GM12878 (cell line): ENCODE results near the gene FNDC3A. TPM values are rescaled to one million over a fixed set of nuclear protein-coding genes. Genes with fewer than 3 reads are reported as not detected.

Source experiments
- ATAC-seq: fragments of 200-7000 bp; cut with Tn5 transposase; 3 replicates; pipeline ENCODE4 v1.9.1; 2020; ENCODE audit warnings: mild to moderate bottlenecking, moderate library complexity
- BruUV-seq: library from RNA; stranded (reverse); fragments of 400-500 nt; replicated peaks from 2 replicates; lab custom pipeline; 2021; lab: Mats Ljungman, UMichigan
- CTCF ChIA-PET: fragments of 300-600 bp; sonication (Branson Sonifier 250); formaldehyde crosslinking; extraction: SDS; loops from one replicate; lab custom pipeline; 2021; ENCODE audit warnings: inconsistent platforms; lab: Yijun Ruan, JAX
- POLR2A ChIA-PET: fragments of 350-600 bp; formaldehyde crosslinking; extraction: SDS; loops from one replicate; lab custom pipeline; 2021; ENCODE audit warnings: inconsistent platforms; lab: Charles Lee
- RAD21 ChIA-PET: fragments of 300-600 bp; sonication (Branson Sonifier 250); formaldehyde crosslinking; loops from one replicate; lab custom pipeline; 2023; ENCODE audit warnings: antibody characterized with exemption; ENCODE audit not compliant: unreplicated experiment; lab: Charles Lee
- SMC1A ChIA-PET: fragments of 300-600 bp; sonication (Branson Sonifier 250); formaldehyde crosslinking; loops from one replicate; lab custom pipeline; 2023; ENCODE audit not compliant: unreplicated experiment, uncharacterized antibody; lab: Charles Lee
- DNase-seq: peaks from one replicate; pipeline ENCODE4 v3.0.0-alpha.2; 2011; ENCODE audit warnings: low read depth, low spot score
- FAIRE-seq: peaks from 3 replicates; lab custom pipeline; 2011; peaks lifted over from hg19 to GRCh38; lab: Jason Lieb, UNC
- H2AFZ ChIP-seq: 2 replicates; pipeline ENCODE4 v1.6.0; 2011; ENCODE audit warnings: low read depth, low read length, control low read depth; ENCODE audit not compliant: control insufficient read depth
- H3K27ac ChIP-seq: 2 replicates; pipeline ENCODE4 v1.5.1; 2011; ENCODE audit warnings: control low read depth; ENCODE audit not compliant: control insufficient read depth, insufficient read depth
- H3K27me3 ChIP-seq, 2 experiments: replicated peaks in 1 of 2; 2 replicates each; pipeline versions ENCODE4 v1.6.0 to v1.6.1; 2011; ENCODE audit warnings: low read length in 1 of 2; ENCODE audit not compliant: control insufficient read depth in 2 of 2, insufficient read depth in 2 of 2
- H3K36me3 ChIP-seq, 2 experiments: 2 replicates each; pipeline ENCODE4 v1.5.1; 2011; ENCODE audit warnings: low read length in 1 of 2; ENCODE audit not compliant: control insufficient read depth in 2 of 2, insufficient read depth in 2 of 2
- H3K4me1 ChIP-seq: 2 replicates; pipeline ENCODE4 v1.6.1; 2011; ENCODE audit warnings: mild to moderate bottlenecking, low read length, moderate library complexity, mixed read lengths; ENCODE audit not compliant: control insufficient read depth, insufficient read depth
- H3K4me2 ChIP-seq: 2 replicates; pipeline ENCODE4 v1.6.0; 2011; ENCODE audit warnings: control low read depth; ENCODE audit not compliant: control insufficient read depth, insufficient read depth
- H3K4me3 ChIP-seq: fragments of 200-600 bp; sonication (generic); 2 replicates; pipeline ENCODE4 v1.5.1; 2016
- H3K79me2 ChIP-seq: 2 replicates; pipeline ENCODE4 v1.6.0; 2011; ENCODE audit warnings: low read length; ENCODE audit not compliant: control insufficient read depth, insufficient read depth
- H3K9ac ChIP-seq: 2 replicates; pipeline ENCODE4 v1.8.0; 2011; ENCODE audit warnings: low read length, control low read depth, mixed read lengths; ENCODE audit not compliant: control insufficient read depth, insufficient read depth
- H3K9me3 ChIP-seq: replicated peaks from 3 replicates; pipeline ENCODE4 v1.5.1; 2011; ENCODE audit warnings: mild to moderate bottlenecking, low read length; ENCODE audit not compliant: control insufficient read depth, insufficient read depth
- H4K20me1 ChIP-seq: 2 replicates; pipeline ENCODE4 v1.6.0; 2011; ENCODE audit not compliant: control insufficient read depth, insufficient read depth
- NBN ChIP-seq: fragments of 450-650 bp; IDR thresholded peaks from 2 replicates; pipeline ENCODE4 v1.6.1; 2016
- POLR2A ChIP-seq: IDR thresholded peaks from 2 replicates; pipeline ENCODE4 v1.6.1; 2011; ENCODE audit warnings: low read depth, mild to moderate bottlenecking, low read length
- POLR2AphosphoS5 ChIP-seq: IDR thresholded peaks from 2 replicates; pipeline ENCODE4 v1.6.1; 2011; ENCODE audit warnings: mild to moderate bottlenecking, low read length, inconsistent platforms
- RB1 ChIP-seq: fragments of 450-650 bp; formaldehyde crosslinking; IDR thresholded peaks from 2 replicates; pipeline ENCODE4 v1.6.1; 2017; ENCODE audit warnings: mild to moderate bottlenecking, borderline replicate concordance
- RCOR1 ChIP-seq: conservative IDR thresholded peaks from 2 replicates; pipeline ENCODE4 v1.6.1; 2012; ENCODE audit warnings: low read depth, low read length, improper control_type of control experiment
- SMAD5 ChIP-seq: IDR thresholded peaks from 2 replicates; pipeline ENCODE4 v1.6.1; 2016; ENCODE audit warnings: antibody characterized with exemption, low read depth
- SUPT20H ChIP-seq: IDR thresholded peaks from 2 replicates; pipeline ENCODE4 v1.6.1; 2011; ENCODE audit warnings: low read depth, mild to moderate bottlenecking, low read length, moderate library complexity, borderline replicate concordance; ENCODE audit not compliant: control insufficient read depth
- TCF7 ChIP-seq: IDR thresholded peaks from 2 replicates; pipeline ENCODE4 v1.6.1; 2014; ENCODE audit warnings: antibody characterized with exemption, borderline replicate concordance
- YBX1 ChIP-seq: fragments of 450-650 bp; IDR thresholded peaks from 2 replicates; pipeline ENCODE4 v1.6.1; 2016; ENCODE audit warnings: antibody characterized with exemption
- YY1 ChIP-seq: IDR thresholded peaks from 2 replicates; pipeline ENCODE4 v1.6.1; 2011; ENCODE audit warnings: low read depth, mild to moderate bottlenecking, low read length
- whole genome bisulfite sequencing: methylation state at CpG from one replicate; pipeline ENCODE4 v1.1.6; 2016; ENCODE audit warnings: low lambda C conversion rate; ENCODE audit not compliant: insufficient replicate concordance, insufficient coverage; ENCODE audit errors: missing lambda C conversion rate; 5-methylcytosine and 5-hydroxymethylcytosine counted together
- in situ Hi-C: fragments of 300-500 bp; cut with MboI; formaldehyde crosslinking; loops from 9 replicates; pipeline ENCODE4 v1.14.3; 2018; ENCODE audit warnings: mixed read lengths
- intact Hi-C: fragments of 100-400 bp; cut with micrococcal nuclease; formaldehyde crosslinking; loops from one replicate; pipeline ENCODE4 v1.14.2; 2022; ENCODE audit not compliant: unreplicated experiment
- polyA plus RNA-seq, 11 experiments: library from polyadenylated mRNA; depleted of rRNA in 4 of 11; unstranded in 6 of 11; stranded (reverse) in 5 of 11; fragments of >200 nt; fragmentation: Nextera tagmentation in 4 of 11; fragmentation: Illumina TruSeq in 1 of 11; extraction: Ambion mirVana in 4 of 11; extraction: Trizol in 1 of 11; gene quantifications; 1 replicate in 1 of 11; 2 replicates in 10 of 11; pipeline versions ENCODE4 v1.2.1 to v1.2.3, GENCODE V29; 2011 to 2016; ENCODE audit warnings: inconsistent platforms in 2 of 11, missing spikeins in 2 of 11, low read depth in 1 of 11
- total RNA-seq, 4 experiments: library from RNA; depleted of rRNA in 3 of 4; stranded (reverse); fragments of >200 nt in 3 of 4; fragmentation: Illumina TruSeq in 1 of 4; extraction: Trizol in 1 of 4; gene quantifications; 2 replicates each; pipeline versions ENCODE4 v1.2.1 to v1.2.3, GENCODE V29; 2013 to 2021

The FNDC3A gene
- total and polyA plus RNA-seq, 10 of the 15 experiments (the other 5 are each of a cell fraction or from before 2014, with no cell fraction given): 6.3 to 46.4 (median 22.8) TPM

DNA sequence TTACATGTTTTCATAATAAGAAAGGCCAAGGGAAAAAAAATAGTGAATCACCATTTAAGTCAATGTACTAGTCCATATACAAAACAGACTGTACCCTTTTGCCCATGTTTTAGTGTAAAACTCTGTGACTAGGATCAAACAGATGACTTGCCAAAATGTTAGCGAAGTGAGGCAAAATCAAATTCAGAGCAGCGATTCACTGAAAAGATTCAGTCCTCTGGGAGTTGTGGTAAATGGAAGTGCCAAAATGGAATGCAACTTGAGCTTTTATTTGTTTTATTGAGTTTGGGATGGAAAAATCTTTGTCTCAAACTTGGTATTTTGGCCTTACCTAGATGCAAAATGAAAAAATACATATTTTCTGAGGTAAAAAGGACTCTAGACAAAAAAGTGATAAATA lies 281.1 kb downstream of the FNDC3A start:
- ChIA-PET RAD21 (no interaction called here), CTCF (interaction anchor here (1.1 to 2.5 kb wide), 3 partner anchors 9 to 24 kb away, joined by 4 to 13 read pairs (median 9); partner anchors contain the start of gene CDADC1), SMC1A (interaction anchor here (0.9 kb wide), 1 partner anchor 189 kb away, joined by 3 read pairs; no protein-coding TSS in a partner anchor), POLR2A (interaction anchor here (2.6 kb wide), 1 partner anchor 9 kb away, joined by 8 read pairs; the partner anchor contains the start of gene CDADC1)
- BruUV-seq: TSS peak; percentile 9
- no peak for FAIRE-seq
- intact Hi-C loops: no loop called here
- Histone ChIP-seq H3K79me2 (no peaks in the 10 kb centered on the region), H3K9me3 (no peaks in the 10 kb centered on the region), H3K27ac (no peak overlapping the region), H3K27me3 (no peaks in the 10 kb centered on the region), H4K20me1 (no peaks in the 10 kb centered on the region), H3K4me3 (no peak overlapping the region), H2AFZ (no peak overlapping the region), H3K36me3 (peaks cover 0 to 16% of the 10 kb centered on the region in 2 experiments; a peak in 3 of 4 replicates), H3K4me1 (no peaks in the 10 kb centered on the region), H3K9ac (no peak overlapping the region), H3K4me2 (no peak overlapping the region)
- no peak for DNase-seq
- 98% methylated on average over 2 of the region's 2 CpGs for WGBS
- in situ Hi-C loops: no loop called here
- no peak for ATAC-seq
- TF ChIP-seq POLR2AphosphoS5 (no peak), NBN (no peak), TCF7 (no peak), YY1 (no peak), RB1 (no peak), RCOR1 (no peak), POLR2A (no peak), SUPT20H (no peak), YBX1 (no peak), SMAD5 (no peak)
